ENCODE results near the gene NPAS2.
A peak's percentile ranks its signal among the peaks of the same experiment; 100 is the strongest.

NPAS2 gene

GRCh38 chr2:100995309-100996075, 175.6 kb downstream of the NPAS2 start:
- DNase-seq = no peak

DNA sequence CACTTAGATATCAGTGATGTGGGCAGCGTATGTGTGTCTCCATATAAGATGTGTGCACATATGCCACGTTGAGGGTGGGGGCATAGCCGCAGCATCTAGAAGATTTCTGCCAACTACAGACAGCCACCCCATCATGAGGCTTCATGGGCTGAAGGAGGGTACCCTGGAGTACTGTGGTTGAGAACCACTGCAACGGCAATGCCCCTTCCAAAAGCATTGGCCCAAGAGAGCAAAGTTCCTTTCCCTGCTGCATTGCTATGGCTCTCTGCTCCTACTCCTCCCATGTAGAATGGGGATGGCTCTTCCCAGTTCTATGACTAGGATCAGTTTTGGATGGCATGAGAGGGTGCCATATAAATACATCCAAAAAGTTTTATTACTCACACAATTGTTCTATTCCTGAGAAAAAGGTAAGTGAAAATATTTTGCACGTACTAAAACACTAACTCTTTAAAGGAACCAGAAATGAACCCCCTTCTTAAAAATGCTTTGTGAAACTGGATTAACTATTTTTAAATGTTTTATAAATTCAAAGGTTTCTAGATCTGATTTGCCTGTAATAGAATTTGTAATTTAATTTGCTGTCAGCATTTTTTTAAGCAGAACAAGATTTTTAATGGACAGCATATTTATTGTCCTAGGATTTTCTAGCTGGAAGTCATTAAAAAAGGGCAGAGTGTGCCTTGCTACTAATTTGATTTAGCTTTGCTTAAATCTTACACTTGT, 177.7 kb downstream of the NPAS2 start:
- DNase-seq = no peak

GRCh38 chr2:100998235-100998573, 178.3 kb downstream of the NPAS2 start:
- no peak for DNase-seq

DNA sequence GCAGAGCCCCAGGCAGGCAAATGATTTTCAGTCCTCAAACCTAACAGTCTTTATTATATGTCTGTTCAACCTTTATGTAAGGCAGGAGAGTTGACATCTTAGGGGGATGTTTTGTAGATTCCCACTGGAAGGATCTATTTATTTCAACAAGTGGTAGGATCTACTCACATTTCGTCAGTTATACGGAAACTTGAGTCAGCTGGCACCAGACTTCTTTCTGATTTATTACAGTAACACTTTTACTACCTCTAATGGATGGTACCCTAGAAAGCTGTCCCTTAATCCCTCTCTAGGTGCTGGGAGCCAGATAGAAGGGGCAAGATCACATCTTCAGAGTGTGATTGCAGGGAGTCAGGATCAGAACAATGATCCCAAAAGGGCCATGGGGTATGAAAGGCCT, 180.1 kb downstream of the NPAS2 start:
- DNase-seq = no peak

GRCh38 chr2:101001691-101002561, 182.0 kb downstream of the NPAS2 start, which contains the start of gene RPL31:
Gene RPL31, plus strand, starts transcription at chr2:101002289. Its CDS starts 413 bp downstream, at chr2:101002702.
- DNase-seq = peak; percentile 94 to 96

- DNase-seq = no peak
Observed at GRCh38 chr2:101002562-101003277, 182.8 kb downstream of the NPAS2 start.

GRCh38 chr2:101003278-101003775, 183.4 kb downstream of the NPAS2 start:
- no peak for DNase-seq

DNA sequence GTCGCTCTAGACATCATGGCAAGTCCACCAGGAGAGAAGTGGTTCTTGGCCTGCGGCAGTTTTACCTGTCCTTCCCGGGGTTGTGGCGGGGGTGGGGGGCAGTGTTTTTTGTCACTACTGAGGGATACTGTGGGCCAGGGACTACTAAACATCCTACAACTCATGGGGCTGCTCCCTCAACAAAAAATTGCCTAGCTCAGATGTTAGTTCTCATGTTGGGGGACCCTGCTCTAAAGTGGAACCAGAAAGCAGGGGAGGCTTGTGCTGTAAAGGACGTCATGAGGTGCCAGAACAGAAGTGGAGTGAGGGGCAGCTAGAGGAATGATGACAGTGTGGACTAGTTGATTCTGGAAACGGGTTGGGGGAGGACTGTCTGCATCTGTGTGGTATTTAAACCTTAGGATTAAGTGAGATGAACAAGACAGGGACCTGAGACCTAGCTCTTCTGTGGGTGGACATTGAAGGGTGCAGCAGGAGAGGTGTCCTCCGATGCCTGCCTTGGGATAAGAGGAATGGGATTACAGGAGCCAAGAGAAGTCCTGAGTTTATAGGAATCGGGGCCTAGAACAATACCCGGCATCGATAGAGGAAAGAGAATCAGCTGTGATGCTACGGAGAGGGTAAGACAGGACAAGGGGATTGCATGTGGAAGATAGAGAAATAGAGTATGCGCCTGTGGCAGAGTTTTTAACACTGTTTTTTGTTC, 184.8 kb downstream of the NPAS2 start:
- no peak for DNase-seq

- DNase-seq = no peak
Observed at GRCh38 chr2:101006065-101006715, 186.3 kb downstream of the NPAS2 start.

GRCh38 chr2:101007415-101008345, 187.7 kb downstream of the NPAS2 start:
- DNase-seq = no peak

GRCh38 chr2:101011152-101011551, 191.2 kb downstream of the NPAS2 start:
- no peak for DNase-seq

DNA sequence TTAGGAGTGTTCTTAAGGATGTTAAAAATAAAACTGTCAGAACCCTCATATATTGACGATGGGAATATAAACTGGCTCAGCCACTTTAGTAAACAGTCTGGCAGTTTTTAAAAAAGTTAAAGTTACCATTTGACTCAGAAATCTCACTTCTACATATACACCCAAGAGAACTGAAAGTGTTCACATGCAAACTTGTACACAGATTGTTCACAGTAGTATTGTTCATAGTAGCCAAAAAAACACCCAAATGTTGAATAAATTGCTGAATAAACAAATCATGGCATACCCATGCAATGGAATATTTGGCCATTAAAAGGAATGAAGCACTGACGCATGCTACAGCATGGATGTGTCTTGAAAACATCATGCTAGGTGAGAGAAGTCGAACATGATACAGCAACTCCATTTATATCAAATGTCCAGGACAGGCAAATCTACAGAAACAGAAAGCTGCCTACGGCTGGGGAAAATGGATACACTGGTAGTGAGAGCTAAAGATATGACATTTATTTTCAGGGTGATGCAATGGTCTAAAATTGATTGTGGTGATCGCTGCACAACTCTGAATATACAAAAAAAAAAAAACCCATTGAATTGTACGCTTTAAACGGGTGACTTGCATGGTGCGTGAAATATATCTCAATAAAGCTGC, 192.2 kb downstream of the NPAS2 start:
- DNase-seq = no peak

GRCh38 chr2:101012706-101013181, 192.8 kb downstream of the NPAS2 start:
- peak; percentile 9 to 34 for DNase-seq

- no peak for DNase-seq
Observed at GRCh38 chr2:101014264-101014857, 194.4 kb downstream of the NPAS2 start.

DNA sequence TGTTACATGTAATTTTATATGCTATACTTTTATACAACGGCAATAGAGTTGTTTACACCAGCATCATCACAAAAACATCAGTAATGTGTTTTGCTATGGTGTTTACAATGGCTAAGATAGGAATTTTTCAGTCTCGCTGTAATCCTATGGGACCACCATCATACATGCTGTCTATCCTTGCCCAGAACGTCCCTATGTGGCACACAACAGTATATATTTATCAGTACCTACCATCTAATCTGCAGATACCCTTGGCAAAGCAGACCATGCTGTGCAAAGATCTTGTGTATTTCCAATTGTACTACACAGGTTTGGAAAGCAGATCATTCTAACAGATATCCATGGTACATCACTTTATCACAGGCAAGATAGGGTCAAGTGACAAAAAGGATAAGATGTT, 197.4 kb downstream of the NPAS2 start:
- no peak for DNase-seq

DNA sequence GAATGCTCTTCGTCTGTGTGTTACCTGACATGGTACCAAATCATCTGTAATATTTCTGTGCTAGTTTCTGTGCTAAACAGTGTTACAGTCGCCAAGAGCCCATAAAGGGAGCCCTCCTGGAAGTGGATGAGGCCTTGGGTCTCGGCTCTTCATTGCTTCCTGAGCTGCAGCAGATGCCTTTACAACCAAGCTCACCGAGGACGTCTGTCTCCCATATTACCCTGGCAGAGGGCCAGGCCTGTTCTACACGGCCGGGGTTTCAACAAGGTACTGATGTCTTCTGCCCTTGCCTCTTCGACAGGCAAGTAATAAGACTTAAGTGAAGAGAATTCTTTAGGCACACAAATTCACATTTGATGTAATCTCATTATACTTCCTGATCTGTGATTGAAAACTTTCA, 199.0 kb downstream of the NPAS2 start:
- DNase-seq = no peak

DNA sequence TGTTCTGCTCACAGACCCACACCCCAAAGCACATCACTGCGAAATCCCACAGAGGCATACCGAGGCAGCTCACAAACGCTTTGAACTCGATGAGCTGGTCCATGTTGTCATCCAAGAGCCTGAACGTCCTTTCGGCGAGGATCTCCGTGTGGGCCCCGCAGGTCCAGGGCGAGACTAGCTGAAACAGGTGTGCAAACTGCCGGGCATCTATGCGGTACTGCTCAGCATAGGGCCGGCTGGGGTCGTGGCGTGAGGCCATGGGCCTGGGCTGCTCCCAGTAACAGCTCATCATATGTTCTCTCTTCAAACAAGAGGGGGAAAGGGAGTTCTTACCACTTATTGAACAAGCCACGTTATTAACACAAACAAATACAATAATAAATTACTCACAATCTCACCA, 202.3 kb downstream of the NPAS2 start:
- no peak for DNase-seq

- DNase-seq = no peak
Observed at GRCh38 chr2:101023327-101024107, 203.6 kb downstream of the NPAS2 start.
